Measurements from ENCODE around the gene GNLY. TPM values are rescaled to one million over a fixed set of nuclear protein-coding genes. Genes with fewer than 3 reads are reported as not detected.

GNLY gene
- polyA plus RNA-seq, 1 of the 3 experiments (the other 2 are of a cell fraction) = not detected

GRCh38 chr2:85744055-85744454 lies 49.9 kb downstream of the GNLY start:
- CTCF ChIA-PET = interaction anchor here (0.7 to 34.7 kb wide), 8 partner anchors 11 to 64 kb away, joined by 3 to 626 read pairs (median 9); partner anchors contain the start of gene ATOH8
- Histone ChIP-seq H3K4me1 (ENCODE audit: control insufficient read depth in 1 of 2, insufficient read depth in 2 of 2, low read depth in 1 of 2, low read length in 1 of 2) (peaks cover 44 to 55% of the 10 kb centered on the region in 2 experiments), H3K79me2 (ENCODE audit: insufficient read depth) (no peaks in the 10 kb centered on the region), H3F3A (replicated peaks; ENCODE audit: insufficient read depth) (peaks cover 21% of the 10 kb centered on the region), H3K27me3 (ENCODE audit: insufficient read depth) (no peaks in the 10 kb centered on the region), H3K27ac (ENCODE audit: low read depth in 2 of 2, low read length in 1 of 2) (peak overlapping the region in 1 of 2 experiments; percentile 3; a peak in 1 of 4 replicates), H3K9me3 (no peaks in the 10 kb centered on the region), H3K9me2 (no peaks in the 10 kb centered on the region), H3K9ac (no peak overlapping the region), H2AFZ (ENCODE audit: low read depth) (0 out of 2 replicates have a peak overlapping the region, but pooled peaks have one; percentile 22), H3K36me3 (replicated peaks in 1 of 2; ENCODE audit: control insufficient read depth in 1 of 2, insufficient read depth in 2 of 2, low read length in 1 of 2) (no peaks in the 10 kb centered on the region), H3K4me3 (ENCODE audit: low read depth in 2 of 2, low read length in 1 of 2) (no peak overlapping the region), H4K20me1 (ENCODE audit: insufficient read depth) (no peaks in the 10 kb centered on the region), H3K4me2 (peak overlapping the region; percentile 35)
- TF ChIP-seq ZBTB33 (IDR thresholded peaks at IDR 0.05; ENCODE audit: borderline replicate concordance, low read depth) (no peak), EZH2phosphoT487 (IDR thresholded peaks at IDR 0.05; ENCODE audit: borderline replicate concordance, low read depth) (no peak), POLR2AphosphoS5 (IDR thresholded peaks at IDR 0.05; ENCODE audit: low read depth, low read length) (no peak), RCOR1 (IDR thresholded peaks at IDR 0.05; ENCODE audit: low read length) (no peak), ELF1 (IDR thresholded peaks at IDR 0.05) (no peak), NRF1 (IDR thresholded peaks at IDR 0.05; ENCODE audit: low read depth, low read length) (no peak)
- DNase-seq = no peak
- 86% methylated on average over 4 of the region's 4 CpGs for WGBS (ENCODE audit: low lambda C conversion rate)
- POLR2A ChIA-PET = no interaction called here

- Histone ChIP-seq H3F3A (replicated peaks; ENCODE audit: insufficient read depth) (peaks cover 27% of the 10 kb centered on the region), H3K9ac (no peak overlapping the region), H3K9me2 (no peaks in the 10 kb centered on the region), H3K4me3 (ENCODE audit: low read depth in 2 of 2, low read length in 1 of 2) (no peak overlapping the region), H3K27ac (ENCODE audit: low read depth in 2 of 2, low read length in 1 of 2) (no peak overlapping the region), H3K79me2 (ENCODE audit: insufficient read depth) (no peaks in the 10 kb centered on the region), H3K36me3 (replicated peaks in 1 of 2; ENCODE audit: control insufficient read depth in 1 of 2, insufficient read depth in 2 of 2, low read length in 1 of 2) (no peaks in the 10 kb centered on the region), H3K9me3 (no peaks in the 10 kb centered on the region), H2AFZ (ENCODE audit: low read depth) (no peak overlapping the region), H3K4me2 (peak overlapping the region; percentile 34), H3K27me3 (ENCODE audit: insufficient read depth) (no peaks in the 10 kb centered on the region), H4K20me1 (ENCODE audit: insufficient read depth) (no peaks in the 10 kb centered on the region), H3K4me1 (ENCODE audit: control insufficient read depth in 1 of 2, insufficient read depth in 2 of 2, low read depth in 1 of 2, low read length in 1 of 2) (peaks cover 48 to 60% of the 10 kb centered on the region in 2 experiments)
- TF ChIP-seq ELF1 (IDR thresholded peaks at IDR 0.05) = no peak
- no peak for TF ChIP-seq TEAD4 (IDR thresholded peaks at IDR 0.05; ENCODE audit: borderline replicate concordance, insufficient read depth)
- peak; percentile 56 for DNase-seq
- whole genome bisulfite sequencing (ENCODE audit: low lambda C conversion rate) = 85% methylated on average over 10 of the region's 10 CpGs
- ChIA-PET POLR2A (interaction anchor here (0.9 kb wide), 1 partner anchor 69 kb away, joined by 3 read pairs; no protein-coding TSS in a partner anchor), CTCF (interaction anchor here (0.7 to 34.7 kb wide), 13 partner anchors 10 to 108 kb away, joined by 3 to 626 read pairs (median 5); partner anchors contain the start of gene ATOH8)
Observed at GRCh38 chr2:85744741-85745601, 50.8 kb downstream of the GNLY start.
